ENCODE measurements around the gene CHN2.
"Not testable (repeated sequence)": the region's sequence is repeated elsewhere in the genome, so short reads cannot be mapped to it uniquely, and the experiment has no call there.

The CHN2 gene

GRCh38 chr7:29523728-29524127 lies 329.2 kb downstream of the CHN2 start:
- no peak overlapping the region for H3K27ac ChIP-seq (ENCODE audit: low read depth, low read length)

GRCh38 chr7:29527505-29528108 lies 333.0 kb downstream of the CHN2 start:
- Histone ChIP-seq H3K9me3 (ENCODE audit: insufficient read depth, low read length) (no peaks in the 10 kb centered on the region), H3K27ac (ENCODE audit: low read depth, low read length) (no peak overlapping the region), H3K4me3 (ENCODE audit: insufficient read depth, low read length, poor library complexity, severe bottlenecking) (no peak overlapping the region), H4K20me1 (ENCODE audit: low read depth, low read length) (no peaks in the 10 kb centered on the region), H3K27me3 (ENCODE audit: low read length) (no peaks in the 10 kb centered on the region), H3K79me2 (ENCODE audit: insufficient read depth, low read length) (no peaks in the 10 kb centered on the region), H3F3A (ENCODE audit: insufficient read depth) (no peaks in the 10 kb centered on the region), H3K9ac (ENCODE audit: low read length) (no peak overlapping the region), H3K36me3 (ENCODE audit: low read length) (no peaks in the 10 kb centered on the region), H3K9me2 (replicated peaks; ENCODE audit: insufficient read depth, low read length) (no peaks in the 10 kb centered on the region), H2AFZ (ENCODE audit: low read depth, low read length, severe bottlenecking) (no peak overlapping the region), H3K4me2 (ENCODE audit: low read depth, low read length, poor library complexity, severe bottlenecking) (no peak overlapping the region)
- TF ChIP-seq EZH2phosphoT487 (conservative IDR thresholded peaks at IDR 0.05; ENCODE audit: low read length) (no peak), CTCF (IDR thresholded peaks at IDR 0.05; ENCODE audit: insufficient read depth, low read length, poor library complexity, severe bottlenecking) (no peak)

More at GRCh38 chr7:29523728-29524127, 329.2 kb downstream of the CHN2 start:
- TF ChIP-seq EZH2phosphoT487 (conservative IDR thresholded peaks at IDR 0.05; ENCODE audit: low read length): no peak
- no peak for TF ChIP-seq CTCF (IDR thresholded peaks at IDR 0.05; ENCODE audit: insufficient read depth, low read length, poor library complexity, severe bottlenecking)
- H3K36me3 ChIP-seq (ENCODE audit: low read length): no peaks in the 10 kb centered on the region
- no peaks in the 10 kb centered on the region for H4K20me1 ChIP-seq (ENCODE audit: low read depth, low read length)
- H3F3A ChIP-seq (ENCODE audit: insufficient read depth): no peaks in the 10 kb centered on the region
- H3K4me3 ChIP-seq (ENCODE audit: insufficient read depth, low read length, poor library complexity, severe bottlenecking): no peak overlapping the region
- no peak overlapping the region for H2AFZ ChIP-seq (ENCODE audit: low read depth, low read length, severe bottlenecking)
- no peaks in the 10 kb centered on the region for H3K27me3 ChIP-seq (ENCODE audit: low read length)
- no peak overlapping the region for H3K4me2 ChIP-seq (ENCODE audit: low read depth, low read length, poor library complexity, severe bottlenecking)
- H3K9me2 ChIP-seq (replicated peaks; ENCODE audit: insufficient read depth, low read length): no peaks in the 10 kb centered on the region
- H3K9ac ChIP-seq (ENCODE audit: low read length): no peak overlapping the region
- no peaks in the 10 kb centered on the region for H3K9me3 ChIP-seq (ENCODE audit: insufficient read depth, low read length)
- no peaks in the 10 kb centered on the region for H3K79me2 ChIP-seq (ENCODE audit: insufficient read depth, low read length)

GRCh38 chr7:29528526-29528925 lies 334.0 kb downstream of the CHN2 start:
- not testable (repeated sequence) for H3K9ac ChIP-seq (ENCODE audit: low read length); H2AFZ ChIP-seq (ENCODE audit: low read depth, low read length, severe bottlenecking); H3K36me3 ChIP-seq (ENCODE audit: low read length); H3K4me2 ChIP-seq (ENCODE audit: low read depth, low read length, poor library complexity, severe bottlenecking); H3K9me3 ChIP-seq (ENCODE audit: insufficient read depth, low read length); H3K4me3 ChIP-seq (ENCODE audit: insufficient read depth, low read length, poor library complexity, severe bottlenecking); H4K20me1 ChIP-seq (ENCODE audit: low read depth, low read length); H3F3A ChIP-seq (ENCODE audit: insufficient read depth); H3K79me2 ChIP-seq (ENCODE audit: insufficient read depth, low read length); H3K9me2 ChIP-seq (replicated peaks; ENCODE audit: insufficient read depth, low read length); H3K27me3 ChIP-seq (ENCODE audit: low read length); H3K27ac ChIP-seq (ENCODE audit: low read depth, low read length)
